ENCODE measurements around the gene APP. TPM values are rescaled to one million over a fixed set of nuclear protein-coding genes. Genes with fewer than 3 reads are reported as not detected.

Gene APP
- 334 TPM for total RNA-seq

DNA sequence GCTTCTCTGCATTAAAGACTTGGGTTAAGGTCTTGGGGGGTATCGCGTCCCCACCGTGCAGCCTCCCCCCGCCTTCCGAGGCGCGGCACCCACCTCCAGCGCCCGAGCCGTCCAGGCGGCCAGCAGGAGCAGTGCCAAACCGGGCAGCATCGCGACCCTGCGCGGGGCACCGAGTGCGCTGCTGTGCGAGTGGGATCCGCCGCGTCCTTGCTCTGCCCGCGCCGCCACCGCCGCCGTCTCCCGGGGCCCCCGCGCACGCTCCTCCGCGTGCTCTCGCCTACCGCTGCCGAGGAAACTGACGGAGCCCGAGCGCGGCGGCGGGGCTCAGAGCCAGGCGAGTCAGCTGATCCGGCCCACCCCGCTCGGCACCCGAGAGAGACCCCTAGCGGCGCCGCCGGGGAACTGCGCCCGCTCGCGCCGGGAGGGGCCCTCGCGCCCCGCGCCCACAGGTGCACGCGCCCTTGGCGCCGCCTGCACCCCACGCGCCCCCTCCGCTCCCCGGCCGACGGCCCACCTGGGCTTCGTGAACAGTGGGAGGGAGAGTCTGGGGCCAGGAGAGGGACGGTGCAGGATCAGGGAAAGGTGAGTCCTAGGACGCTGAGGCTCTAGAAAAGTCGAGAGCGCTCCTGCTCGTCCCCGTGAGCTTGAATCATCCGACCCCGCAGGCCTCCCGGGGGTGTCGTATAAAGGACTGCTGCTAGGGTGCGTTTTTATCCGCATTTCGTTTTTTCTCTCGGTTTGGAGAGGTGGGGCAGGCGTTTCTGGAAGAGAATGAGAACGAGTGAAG lies at the start of gene APP:
TSS of gene APP (minus strand) at position 300 of the 787 bp plus-strand sequence. CDS start at position 150, 150 bp downstream.
- DNase-seq, result peak; percentile 92

DNA sequence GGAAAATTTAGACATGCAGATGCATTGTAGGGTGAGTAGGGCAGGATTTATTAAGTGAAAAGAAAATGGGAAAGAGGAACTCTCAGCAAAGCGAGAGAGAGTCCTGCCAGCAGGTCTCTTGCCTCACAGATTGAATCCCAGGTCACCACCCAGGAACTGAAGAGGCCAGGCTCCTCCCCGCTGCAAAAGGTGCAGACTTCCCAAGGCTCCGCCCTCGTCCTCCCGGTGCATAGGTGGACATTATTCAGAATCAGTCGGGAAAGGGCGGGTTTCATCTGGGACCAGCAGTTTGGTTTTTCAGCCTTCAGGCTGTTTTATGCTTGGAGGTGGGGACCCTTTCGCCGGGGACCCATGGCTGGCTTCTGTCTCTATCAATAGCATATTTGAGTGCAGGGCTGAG lies 41.6 kb upstream of the APP start:
- no peak for DNase-seq

DNA sequence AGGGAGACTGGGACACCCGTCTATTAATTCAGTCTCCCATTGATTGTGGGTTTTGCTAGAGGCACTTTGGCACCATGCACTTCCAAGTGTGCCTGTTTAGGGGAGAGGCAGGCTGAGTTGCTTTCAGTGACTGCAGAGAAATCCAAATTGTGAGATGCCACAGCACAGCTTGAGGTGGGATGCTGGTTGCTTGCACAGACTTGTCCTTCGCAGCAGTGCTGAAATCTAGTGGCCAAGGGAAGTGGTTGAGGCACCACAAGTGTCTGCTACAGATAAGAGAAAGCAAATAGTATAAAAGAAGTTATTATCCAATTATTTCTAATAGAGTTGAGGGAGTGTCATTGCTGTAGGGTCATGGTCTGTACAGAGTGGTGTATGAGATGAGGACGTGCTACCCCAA lies 40.0 kb upstream of the APP start:
- DNase-seq, result no peak

DNA sequence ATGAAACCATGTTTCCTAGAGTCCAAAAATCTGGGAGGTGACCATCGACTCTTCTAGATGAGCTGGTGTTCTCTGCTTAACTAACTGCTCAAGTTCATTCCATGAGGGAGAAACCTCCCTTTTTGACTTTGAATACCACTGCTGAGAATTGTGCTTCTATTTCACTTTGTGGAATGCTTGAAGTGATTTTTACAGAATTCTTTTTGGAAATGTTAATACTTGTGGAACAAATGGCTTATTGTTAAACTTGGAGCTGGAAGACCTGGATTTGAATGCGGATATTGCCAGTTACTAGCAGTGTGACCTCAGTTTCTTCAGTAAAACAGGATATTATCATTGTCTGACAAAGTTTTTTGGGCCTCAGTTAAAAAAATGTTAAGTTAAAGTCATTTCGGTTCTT lies 36.5 kb upstream of the APP start:
- DNase-seq, result no peak

DNA sequence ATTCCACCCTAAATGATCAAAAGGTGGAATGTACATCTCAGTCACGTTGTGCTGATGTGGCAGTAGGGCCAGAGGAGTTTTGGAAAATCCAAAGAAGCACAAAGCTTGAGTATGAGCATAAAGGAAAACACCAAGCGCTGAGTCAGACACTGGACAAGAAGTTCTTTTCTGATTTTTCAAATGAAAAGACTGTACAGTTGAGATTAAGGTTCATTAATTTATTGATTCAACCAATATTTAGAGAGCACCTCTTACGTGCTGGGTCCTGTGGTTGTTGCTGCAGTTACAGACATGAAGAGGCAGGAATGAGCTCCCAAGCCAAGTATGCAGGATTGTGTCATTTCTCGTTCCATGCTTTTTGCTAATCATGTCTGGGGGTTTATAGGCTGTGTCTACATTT lies 28.9 kb upstream of the APP start:
- no peak for DNase-seq

DNA sequence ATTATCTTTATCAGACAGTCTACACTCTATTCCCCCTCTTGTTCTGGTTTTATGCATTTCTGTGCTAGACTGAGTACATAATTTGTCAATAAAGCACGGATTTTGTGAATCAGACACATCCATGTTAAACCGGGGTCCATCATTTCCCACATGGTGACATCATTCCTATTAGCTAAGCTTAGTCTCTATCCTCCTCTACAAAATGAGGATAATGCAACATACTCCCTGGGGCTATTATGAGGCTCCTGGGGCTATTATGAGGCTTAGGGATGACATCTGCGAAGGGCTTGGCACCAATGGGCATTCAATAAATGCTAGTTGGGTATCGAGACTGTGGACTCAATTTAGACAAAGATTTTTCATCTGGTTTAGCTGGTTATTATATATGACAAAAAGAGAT lies 25.1 kb upstream of the APP start:
- no peak for DNase-seq

DNA sequence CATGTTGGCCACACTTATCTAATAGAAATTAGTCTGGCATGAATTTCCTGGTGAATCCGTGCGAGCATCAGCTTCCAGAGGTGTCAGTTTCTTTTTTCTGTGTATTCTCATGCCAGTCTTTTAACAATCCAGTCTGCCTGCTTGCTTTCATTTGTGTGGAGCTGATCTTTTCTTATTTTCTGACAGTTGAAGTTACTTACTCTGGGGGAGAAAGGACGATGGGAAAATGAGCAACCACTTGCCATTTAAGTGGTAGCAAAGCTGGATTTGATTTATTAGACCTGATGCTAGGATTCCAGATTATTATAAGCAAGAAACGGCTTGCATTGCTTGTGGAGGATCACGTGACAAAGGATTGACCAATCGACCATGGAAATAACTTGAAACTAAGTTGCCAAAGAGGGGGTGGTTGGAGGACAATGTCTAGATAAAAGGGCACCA lies 24.3 kb upstream of the APP start:
- no peak for DNase-seq

DNA sequence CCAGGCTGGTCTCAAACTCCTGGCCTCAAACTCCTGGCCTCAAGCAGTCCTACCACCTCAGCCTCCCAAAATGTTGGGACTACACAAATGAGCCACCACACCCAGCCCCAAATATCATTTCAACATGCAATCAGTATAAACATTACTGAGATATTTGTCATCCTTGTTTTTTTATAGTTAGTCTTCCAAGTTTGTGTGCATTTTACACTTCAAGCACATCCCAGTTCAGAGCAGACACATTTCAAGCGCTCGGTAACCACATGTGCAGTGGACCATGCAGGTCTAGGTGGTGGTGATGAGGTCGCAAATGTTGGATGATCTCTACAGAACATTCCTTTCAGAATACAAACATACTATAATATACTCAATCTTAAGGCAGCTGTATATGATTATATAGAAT lies 23.8 kb upstream of the APP start:
- DNase-seq, result no peak

DNA sequence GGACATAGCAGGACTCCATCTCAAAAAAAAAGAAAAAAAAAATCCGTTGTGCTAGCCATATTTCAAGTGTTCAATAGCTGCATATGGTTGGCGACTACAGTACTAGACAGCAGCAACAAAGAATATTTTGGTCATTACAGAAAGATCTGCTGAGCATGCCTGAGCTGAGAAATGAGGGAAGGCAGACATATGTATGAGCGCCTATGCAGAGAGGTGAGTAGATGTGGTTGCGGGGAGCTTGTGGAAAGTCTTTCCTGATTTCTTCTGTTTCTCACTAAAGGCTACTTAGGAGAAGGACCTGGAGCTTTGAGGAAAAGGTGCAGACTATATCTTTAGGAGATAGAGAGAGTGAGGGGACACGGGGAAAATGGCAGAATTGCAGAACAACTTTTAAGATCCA lies 21.0 kb upstream of the APP start:
- DNase-seq, result no peak

DNA sequence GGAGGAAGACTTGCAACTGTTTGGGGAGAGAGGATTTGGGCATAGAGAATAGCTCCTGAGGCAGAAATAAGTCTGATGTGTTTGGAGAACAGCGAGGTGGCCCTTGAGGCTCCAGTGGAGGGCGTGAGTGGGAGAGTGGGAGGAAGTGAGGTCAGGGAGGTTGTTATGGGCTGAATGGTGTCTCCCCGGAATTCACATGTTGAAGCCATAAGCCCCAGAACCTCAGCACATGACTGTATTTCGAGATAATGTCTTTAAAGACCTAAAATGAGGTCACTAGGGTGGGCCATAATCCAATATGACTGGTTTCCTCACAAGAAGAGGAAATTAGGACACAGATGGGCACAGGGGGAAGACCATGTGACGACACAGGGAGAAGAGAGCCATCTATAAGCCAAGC lies 17.9 kb upstream of the APP start:
- no peak for DNase-seq

DNA sequence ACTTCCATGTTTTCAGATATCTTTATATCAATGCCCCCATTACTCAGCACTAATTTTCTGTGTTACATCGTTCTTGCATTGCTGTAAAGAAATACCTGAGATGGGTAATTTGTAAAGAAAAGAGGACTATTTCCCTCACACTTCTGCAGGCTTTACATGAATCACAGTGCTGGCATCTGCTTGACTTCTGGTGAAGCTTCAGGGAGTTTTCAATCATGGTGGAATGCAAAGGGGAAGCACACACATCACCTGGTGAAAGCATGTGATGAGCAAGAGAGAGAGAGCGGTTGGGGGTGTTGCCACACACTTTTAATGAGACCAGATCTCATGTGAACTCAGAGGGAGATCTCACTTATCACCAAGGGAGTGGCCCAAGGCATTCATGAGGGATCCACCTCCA lies 14.9 kb upstream of the APP start:
- no peak for DNase-seq

DNA sequence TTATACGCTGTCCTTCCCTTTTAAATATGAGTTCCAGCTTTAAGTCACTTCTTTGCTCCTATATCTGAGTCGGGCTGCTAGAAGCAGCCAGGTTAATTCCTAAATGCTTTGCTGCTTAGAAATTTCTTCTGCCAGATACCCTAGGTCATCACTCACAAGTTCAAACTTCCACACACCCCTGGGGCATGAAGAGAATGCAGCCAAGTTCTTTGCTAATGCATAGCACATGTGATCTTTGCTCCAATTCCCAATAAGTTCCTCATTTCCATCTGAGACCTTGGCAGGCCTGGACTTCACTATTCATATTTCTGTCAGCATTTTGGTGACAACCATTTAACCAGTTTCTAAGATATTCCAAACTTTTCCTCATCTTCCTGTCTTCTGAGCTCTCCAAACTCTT lies 14.5 kb upstream of the APP start:
- no peak for DNase-seq

DNA sequence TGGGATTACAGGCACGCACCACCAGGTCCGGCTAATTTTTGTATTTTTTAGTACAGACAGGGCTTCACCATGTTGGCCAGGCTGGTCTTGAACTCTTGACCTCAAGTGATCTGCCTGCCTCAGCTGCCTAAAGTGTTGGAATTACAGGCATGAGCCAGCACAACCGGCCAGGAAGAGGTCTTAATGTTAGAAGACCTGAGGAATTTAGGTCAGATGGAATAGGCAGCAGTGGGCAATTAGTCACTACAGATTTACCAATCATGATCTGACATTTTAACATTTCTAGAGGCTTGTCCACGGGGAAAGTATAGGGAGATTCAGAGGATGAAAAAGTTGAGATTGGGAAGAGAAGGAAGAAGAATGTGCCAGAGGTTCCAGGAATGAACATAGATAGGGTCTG lies 8.9 kb upstream of the APP start:
- no peak for DNase-seq

DNA sequence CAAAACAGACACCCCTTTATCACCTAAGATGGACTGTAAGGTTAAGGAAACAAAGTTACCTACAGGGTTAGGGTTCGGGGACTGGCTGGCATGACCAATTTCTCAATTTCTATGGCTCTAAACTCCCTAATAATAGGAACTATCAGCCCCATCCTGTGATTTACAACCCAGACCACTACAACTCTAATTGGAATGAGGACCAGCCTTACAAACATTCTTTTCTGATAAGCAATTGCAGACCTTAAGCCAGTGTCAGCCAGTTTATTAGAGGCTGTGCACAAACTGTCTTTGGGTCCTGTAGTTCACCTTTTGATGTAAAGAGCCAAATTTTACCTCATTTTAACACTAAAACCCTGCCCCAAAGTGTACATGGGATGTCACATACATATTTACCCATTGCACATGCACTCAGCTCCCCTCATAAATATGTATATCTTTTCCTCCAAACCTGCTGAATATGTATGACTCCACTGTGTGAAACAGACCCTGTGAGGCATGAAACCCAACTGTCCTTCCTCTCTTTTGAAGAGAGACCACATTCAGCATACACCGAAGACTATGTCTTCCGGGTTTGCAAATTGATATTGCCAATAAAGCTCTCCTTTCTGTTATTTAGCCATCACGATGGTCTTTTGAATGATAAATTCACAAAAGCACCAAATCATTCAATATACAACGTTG lies 7.3 kb upstream of the APP start:
- DNase-seq, result no peak

DNA sequence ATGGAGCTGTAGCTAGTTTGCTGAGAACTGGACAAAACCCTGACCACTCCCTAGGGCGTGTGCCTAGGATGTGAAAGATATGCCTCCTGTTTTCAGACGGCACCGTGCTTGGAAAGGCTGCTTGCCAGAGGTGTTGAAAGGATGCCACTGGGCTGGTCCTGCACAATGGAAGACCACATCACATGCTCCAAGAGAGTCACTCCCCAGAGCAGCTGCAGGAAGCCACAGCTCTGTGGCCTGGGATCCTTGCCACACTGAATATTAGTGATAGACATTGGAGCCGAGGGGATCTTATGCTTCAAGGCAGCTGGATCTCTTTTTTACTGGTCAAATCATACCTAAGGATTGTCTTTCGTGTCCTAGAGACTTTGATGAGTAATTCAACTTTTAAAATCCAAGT lies 6.6 kb upstream of the APP start:
- DNase-seq, result peak; percentile 40

DNA sequence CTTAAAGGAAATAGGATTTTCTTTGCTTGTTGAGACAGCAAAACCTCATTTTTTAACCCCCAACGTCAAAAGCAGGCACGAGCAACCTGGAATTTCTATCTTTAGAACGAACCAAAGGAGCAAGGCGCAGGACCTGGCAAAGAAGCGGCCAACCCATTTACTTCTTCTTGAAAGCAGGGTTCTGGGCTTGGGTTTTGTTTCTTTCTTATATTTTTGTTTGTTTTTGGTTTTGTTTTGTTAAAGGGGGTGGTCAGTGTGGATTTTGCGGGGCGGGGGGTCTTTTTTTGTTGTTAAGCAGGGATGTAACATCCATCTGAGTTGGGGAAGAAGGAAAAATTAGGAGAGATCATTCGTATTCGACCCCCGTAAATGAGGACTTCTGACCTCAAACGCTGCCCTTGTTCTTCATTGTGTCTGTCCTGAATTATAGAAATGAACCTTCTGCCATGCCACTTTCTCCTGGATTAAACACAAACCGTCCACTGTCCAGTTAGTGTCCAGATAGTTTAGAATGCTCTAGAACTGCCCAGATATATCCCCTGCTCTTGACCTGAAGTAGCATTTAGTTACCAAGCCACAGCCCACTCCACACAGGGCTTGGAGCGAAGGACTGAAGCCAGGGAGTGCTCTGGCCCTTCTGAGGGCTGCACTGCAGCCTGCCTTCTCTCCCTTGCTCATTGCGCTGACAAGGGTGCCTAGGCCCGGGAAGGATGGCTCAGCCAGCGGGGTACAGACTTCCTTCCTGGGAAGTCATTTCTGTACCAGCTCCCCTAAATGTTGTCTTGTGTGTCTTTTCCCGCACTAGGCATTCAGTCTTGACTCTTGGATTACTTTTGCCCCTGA lies 909 bp upstream of the APP start:
- no peak for DNase-seq

DNA sequence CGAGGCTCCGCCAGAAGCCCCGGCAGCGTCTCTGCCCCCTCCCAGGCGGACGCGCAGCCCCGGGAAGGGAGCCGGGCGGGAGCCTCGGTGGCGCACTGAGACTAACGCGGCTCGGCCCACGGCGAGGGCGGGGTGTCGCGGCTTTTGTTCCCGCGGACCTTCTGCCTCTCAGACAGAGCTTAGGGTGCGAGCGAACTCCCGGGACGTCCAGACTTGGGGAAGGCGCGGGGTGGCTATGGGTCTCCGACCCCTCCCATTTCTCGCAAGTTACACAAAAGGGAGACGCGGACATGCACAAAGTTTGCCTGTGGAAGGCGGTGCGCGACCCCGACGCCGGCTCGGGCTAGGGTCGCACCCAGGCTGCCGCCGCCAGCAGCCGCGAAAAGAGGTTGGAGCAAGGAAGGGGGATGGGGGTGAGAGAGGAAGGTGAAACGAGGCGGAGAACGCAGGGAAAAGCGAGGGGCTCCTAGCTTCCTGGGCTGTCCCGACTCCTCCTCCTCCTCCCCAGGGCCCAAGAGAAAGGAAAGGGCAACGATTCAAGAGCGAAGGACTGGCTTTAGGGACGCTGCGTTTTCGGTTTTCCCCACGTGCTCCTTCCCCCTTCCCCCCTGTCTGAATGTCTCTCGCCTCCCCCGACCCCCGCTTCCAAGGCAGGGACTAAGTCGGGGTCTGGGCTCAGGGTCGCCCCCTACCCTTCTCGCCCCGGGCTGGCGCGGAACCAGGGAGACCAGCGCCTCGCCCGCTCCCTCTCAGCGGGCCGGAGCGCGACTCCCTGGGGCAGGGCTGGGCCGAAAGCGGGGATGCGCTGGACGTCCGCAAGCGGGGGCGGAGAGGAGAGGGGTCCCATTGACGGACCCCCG lies 729 bp downstream of the APP start:
- DNase-seq, result peak; percentile 71

DNA sequence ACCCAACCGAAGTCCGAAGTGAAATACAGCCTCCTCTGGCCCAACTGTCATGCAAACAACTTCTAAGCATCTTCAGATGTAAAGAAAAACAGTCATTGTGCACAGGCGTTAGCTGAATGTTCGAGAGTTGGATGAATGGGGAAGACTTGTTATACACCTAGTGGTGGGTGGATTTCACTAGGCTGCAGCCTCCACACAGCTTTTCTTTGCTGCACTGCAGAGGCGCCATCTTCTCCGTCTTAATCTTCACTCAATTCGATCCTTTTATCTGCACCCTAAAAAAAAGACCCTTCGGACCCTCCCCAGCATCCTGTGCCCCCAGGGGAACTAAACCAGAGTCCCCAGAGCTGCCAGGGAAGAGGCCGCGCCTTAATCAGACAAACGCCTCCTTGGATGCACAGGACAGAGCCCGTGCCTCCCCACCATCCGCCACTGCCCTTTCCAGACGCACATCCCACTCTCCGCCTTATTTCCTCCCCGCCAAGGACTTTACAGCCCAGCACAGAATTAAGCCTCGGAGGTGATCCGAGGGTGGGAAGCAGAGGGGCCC lies 1.4 kb downstream of the APP start:
- peak; percentile 77 for DNase-seq

DNA sequence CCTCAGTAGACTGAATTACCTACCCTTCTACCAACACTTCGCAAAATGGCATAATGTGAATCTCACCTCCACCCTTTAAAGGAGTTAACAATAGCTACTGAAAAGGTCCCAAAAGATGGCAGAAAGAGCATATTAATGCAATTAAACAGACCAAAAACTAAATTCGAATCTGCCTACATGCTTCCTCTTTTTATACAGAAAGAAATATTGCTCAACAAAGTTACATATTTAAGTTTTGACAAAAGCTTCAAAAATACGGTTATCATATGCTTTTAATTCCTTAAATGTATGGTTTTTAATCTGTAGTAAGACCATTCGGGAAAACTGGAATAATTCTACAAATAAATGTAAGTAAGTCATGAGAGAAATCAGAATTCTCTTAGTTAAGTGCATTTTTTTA lies 2.2 kb downstream of the APP start:
- no peak for DNase-seq

DNA sequence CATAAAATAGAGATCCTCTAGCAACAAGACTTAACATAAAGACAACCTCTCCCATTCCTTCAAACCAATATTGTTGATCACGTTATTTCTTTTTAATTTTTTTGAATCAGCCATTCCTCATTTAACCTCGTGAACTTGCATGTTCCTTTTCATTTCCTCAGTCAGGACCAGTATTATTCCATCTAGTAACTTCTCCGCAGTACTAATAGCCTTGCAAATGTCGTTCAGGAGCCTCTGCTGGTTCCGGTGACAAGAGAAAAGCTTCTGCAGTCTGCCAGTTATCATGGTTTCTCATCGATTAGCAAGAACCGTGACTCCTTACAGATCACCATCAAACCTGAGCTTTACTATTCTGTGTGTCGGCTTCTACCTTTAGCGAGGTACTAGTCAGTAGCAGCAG lies 3.0 kb downstream of the APP start:
- no peak for DNase-seq

DNA sequence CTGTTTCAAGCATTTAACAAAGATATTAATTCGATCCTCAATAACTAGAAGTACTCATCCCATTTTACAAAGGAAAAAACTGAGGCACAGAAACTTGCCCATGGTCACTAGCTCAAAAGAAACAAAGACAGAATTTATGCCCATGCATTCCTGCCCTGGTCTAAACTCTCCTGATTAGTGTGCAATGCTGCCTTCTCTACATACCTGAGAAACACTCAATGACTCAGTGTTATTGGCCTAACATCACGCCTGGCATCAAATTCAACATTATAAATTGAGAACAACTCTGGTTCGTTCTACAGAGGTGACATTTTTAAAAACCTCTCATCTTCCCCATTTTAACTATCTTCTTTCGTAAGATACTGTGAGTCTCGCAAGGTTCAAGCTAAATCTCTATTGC lies 5.2 kb downstream of the APP start:
- no peak for DNase-seq

DNA sequence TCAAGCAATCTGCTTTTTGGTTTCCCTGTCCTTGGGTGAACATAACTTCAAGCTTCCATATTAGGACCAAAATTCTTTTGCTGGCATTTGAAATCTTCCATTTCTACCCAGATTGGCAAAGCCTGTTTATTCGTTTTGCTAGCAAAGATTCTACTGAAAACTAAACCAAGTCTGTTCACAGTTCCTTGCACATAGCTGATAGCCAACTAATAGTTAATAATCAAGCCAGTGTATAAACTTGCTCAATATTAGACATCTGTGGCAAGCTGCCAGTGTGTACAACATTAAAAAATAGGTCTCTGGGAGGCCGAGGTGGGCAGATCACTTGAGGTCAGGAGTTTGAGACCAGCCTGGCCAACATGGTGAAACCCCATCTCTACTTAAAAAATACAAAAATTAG lies 6.3 kb downstream of the APP start:
- no peak for DNase-seq
